Middle frontal gyrus (tissue), 1 donor: Measurements from ENCODE around the gene KIR3DL1.
"Not testable (repeated sequence)": the region's sequence is repeated elsewhere in the genome, so short reads cannot be mapped to it uniquely, and the experiment has no call there.

Experiments
- DNase-seq: peaks from one replicate; pipeline ENCODE4 v3.0.0-alpha.2; 2015; ENCODE audit warnings: low spot score; ENCODE audit errors: extremely low spot score

The KIR3DL1 gene

DNA sequence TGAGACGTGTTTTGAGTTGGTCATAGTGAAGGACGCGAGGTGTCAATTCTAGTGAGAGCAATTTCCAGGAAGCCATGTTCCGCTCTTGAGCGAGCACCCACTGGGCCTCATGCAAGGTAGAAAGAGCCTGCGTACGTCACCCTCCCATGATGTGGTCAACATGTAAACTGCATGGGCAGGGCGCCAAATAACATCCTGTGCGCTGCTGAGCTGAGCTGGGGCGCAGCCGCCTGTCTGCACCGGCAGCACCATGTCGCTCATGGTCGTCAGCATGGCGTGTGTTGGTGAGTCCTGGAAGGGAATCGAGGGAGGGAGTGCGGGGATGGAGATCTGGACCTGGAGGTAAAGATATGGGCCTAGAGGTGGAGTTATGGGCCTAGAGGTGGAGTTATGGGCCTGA, at the start of gene KIR3DL1:
Gene KIR3DL1 (plus strand): TSS at position 218 of the 400 bp plus-strand sequence.
- not testable (repeated sequence) for DNase-seq

DNA sequence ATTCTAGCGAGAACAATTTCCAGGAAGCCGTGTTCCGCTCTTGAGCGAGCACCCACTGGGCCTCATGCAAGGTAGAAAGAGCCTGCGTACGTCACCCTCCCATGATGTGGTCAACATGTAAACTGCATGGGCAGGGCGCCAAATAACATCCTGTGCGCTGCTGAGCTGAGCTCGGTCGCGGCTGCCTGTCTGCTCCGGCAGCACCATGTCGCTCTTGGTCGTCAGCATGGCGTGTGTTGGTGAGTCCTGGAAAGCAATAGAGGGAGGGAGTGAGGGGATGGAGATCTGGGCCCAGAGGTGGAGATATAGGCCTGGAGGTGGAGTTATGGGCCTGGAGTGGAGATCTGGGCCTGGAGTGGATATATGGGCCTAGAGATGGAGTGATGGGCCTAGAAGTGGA, 46.6 kb upstream of the KIR3DL1 start, which contains the start of gene KIR2DL1:
Gene KIR2DL1 (plus strand): TSS at position 148 of the 400 bp plus-strand sequence. CDS start 58 bp downstream, at position 206.
- not testable (repeated sequence) for DNase-seq

DNA sequence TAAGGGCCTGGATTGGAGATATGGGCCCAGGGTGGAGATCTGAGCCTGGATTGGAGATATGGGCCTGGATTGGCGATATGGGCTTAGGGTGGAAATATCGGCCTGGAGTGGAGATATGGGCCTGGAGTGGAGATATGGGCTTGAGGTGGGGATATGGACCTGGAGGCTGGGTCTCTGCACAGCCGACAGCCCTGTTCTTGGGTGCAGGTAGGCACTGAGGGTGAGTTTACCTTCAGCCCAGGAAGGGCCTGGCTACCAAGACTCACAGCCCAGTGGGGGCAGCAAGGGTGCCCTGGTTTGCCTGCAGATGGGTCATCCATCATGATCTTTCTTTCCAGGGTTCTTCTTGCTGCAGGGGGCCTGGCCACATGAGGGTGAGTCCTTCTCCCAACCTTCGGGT, 45.8 kb upstream of the KIR3DL1 start:
- DNase-seq: not testable (repeated sequence)

DNA sequence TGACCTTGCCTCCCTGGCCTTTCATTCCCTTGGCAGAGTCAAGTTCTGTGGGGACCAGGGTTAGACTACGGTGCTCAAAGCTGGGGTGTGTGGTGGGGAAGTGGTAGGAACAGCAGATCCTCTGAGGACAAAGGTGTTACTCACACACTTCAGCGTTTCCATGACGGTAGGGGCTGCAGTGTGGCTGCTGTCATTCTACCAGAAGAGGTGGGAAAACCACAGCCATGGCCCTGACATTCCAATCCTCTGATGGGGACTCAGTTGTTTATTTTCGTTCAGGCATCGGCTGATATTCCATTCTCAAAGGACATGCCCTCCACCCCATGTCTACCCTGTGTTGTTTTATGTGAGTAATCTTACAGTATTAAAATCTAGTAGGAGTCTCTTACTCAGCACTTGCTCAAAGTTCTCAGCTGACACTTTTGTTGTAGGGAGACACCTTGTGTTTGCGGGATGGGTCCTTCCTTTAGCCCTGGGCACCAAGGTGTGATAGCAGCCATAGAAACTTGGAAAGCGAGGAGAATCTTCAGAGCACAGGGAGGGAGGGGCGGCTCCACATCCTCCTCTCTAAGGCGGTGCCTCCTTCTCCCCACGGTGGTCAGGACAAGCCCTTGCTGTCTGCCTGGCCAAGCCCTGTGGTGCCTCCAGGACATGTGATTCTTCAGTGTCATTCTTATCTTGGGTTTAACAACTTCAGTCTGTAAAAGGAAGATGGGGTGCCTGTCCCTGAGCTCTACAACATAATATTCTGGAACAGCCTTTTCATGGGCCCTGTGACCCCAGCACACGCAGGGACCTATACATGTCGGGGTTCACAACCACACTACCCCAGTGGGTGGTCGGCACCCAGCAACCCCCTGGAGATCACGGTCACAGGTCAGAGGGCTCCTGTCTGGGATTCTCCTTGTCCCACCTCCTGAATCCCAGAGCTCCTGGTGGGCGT, 45.0 kb upstream of the KIR3DL1 start:
- DNase-seq: not testable (repeated sequence)

DNA sequence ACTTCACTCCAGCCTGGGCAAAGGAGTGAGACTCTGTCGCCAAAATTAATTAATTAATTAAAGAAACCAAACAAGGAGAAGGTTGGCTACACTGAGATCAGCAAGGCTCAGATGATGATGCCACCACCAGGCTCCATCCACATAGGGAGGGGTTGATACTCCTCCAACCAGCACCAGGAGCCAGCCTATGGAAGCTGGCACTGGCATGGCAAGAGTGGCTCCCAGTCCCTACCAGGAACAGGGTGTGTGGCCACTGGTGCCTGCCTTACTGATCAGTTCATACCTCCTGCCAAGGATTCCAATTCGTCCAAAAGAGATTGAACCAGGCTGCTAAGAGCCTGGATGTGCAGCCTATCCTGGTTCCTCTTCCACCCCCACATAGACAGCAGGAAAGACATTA, 43.6 kb upstream of the KIR3DL1 start:
- DNase-seq: not testable (repeated sequence)

DNA sequence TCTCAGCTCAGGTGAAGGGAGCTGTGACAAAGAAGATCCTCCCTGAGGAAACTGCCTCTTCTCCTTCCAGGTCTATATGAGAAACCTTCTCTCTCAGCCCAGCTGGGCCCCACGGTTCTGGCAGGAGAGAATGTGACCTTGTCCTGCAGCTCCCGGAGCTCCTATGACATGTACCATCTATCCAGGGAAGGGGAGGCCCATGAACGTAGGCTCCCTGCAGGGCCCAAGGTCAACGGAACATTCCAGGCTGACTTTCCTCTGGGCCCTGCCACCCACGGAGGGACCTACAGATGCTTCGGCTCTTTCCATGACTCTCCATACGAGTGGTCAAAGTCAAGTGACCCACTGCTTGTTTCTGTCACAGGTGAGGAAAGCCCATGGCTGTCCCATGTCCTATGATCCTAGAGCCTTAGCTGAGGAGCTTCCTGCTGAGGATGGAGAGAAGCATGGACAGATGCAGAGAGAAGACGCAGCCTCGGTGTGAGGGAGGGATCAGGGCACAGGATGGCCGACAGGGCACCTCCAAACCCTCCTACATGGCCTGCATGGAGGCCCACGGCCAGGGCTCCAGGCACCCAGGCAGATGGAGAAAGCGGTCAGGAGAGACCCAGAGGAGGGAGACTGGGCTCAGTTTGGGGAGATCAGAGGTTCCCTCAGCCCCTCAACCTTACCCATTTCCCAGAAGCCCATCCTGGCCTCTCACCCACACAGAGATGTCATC, 41.0 kb upstream of the KIR3DL1 start:
- not testable (repeated sequence) for DNase-seq

DNA sequence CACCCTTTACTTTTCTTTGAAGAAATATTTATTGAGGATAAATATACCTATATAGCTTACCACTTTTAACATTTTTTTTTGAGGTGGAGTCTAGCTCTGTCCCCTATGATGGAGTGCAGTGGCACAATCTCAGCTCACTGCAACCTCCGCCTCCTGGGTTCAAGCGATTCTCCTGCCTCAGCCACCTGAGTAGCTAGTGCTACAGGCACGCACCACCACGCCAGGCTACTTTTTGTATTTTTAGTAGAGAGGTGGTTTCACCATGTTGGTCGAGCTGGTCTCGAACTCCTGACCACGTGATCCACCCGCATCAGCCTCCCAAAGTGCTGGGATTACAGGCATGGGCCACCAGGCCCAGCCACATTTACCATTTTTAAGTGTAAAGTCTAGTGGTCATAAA, 40.4 kb upstream of the KIR3DL1 start:
- not testable (repeated sequence) for DNase-seq

DNA sequence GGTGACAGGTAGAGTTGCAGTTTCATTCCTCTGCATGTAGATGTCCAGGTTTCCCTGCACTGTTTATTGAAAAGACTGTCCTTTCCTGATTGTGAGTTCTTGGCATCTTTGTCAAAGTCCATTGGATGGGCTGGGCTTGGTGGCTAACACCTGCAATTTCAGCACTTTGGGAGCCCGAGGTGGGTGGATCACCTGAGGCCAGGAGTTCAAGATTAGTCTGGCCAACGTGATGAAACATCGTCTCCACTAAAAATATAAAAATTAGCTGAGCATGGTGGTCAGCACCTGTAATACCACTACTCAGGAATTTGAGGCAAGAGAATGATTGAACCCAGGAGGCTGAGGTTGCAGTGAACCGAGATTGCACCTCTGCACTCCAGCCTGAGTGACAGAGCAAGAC, 38.4 kb upstream of the KIR3DL1 start:
- not testable (repeated sequence) for DNase-seq

DNA sequence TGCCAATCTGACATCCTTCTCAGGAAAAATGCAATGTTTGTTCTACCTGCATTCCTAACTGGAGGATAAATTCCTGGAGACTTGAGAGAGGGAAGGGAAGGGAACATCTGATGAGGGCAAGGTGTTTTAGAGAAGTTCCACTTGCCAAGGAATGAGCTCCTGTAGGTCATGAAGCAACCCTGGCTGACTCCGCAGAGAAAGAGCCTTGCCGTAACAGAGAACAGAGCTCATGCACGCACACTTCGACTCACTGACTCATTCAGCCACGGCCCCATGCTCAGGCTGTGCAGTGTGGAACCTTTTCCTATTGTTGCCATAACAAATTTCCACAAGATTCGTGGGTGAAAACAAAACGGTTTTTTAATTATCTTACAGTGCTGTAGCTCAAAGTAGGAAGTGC, 37.4 kb upstream of the KIR3DL1 start:
- not testable (repeated sequence) for DNase-seq

DNA sequence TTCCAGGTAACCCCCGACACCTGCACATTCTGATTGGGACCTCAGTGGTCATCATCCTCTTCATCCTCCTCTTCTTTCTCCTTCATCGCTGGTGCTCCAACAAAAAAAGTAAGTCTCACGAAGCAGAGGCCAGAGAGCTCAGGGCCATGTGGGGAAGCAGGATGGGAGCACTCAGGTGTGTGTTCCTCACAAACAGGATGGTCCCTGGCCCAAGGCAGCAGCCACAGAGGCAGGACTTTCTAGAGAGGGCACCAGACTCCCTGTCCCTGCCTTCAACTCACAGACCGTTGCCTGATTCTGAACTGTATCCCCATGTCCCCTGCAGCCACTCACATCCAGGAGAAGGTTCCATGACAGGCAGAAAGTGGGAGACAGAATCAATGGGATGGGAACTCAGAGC, 33.4 kb upstream of the KIR3DL1 start:
- DNase-seq: not testable (repeated sequence)

DNA sequence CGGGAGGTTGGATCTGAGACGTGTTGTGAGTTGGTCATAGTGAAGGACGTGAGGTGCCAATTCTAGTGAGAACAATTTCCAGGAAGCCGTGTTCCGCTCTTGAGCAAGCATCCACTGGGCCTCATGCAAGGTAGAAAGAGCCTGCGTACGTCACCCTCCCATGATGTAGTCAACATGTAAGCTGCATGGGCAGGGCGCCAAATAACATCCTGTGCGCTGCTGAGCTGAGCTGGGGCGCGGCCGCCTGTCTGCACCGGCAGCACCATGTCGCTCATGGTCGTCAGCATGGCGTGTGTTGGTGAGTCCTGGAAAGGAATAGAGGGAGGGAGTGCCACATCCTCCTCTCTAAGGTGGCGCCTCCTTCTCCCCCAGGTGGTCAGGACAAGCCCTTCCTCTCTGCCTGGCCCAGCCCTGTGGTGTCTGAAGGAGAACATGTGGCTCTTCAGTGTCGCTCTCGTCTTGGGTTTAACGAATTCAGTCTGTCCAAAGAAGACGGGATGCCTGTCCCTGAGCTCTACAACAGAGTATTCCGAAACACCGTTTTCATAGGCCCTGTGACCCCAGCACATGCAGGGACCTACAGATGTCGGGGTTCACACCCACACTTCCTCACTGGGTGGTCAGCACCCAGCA, 30.1 kb upstream of the KIR3DL1 start:
- DNase-seq: not testable (repeated sequence)

DNA sequence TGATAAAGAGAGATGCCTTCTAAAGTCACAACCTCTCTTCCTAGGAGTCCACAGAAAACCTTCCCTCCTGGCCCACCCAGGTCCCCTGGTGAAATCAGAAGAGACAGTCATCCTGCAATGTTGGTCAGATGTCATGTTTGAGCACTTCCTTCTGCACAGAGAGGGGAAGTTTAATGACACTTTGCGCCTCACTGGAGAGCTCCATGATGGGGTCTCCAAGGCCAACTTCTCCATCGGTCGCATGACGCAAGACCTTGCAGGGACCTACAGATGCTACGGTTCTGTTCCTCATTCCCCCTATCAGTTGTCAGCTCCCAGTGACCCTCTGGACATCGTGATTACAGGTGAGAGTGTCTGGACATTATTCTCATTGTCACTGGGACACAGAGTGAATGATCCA, 28.1 kb upstream of the KIR3DL1 start:
- not testable (repeated sequence) for DNase-seq

DNA sequence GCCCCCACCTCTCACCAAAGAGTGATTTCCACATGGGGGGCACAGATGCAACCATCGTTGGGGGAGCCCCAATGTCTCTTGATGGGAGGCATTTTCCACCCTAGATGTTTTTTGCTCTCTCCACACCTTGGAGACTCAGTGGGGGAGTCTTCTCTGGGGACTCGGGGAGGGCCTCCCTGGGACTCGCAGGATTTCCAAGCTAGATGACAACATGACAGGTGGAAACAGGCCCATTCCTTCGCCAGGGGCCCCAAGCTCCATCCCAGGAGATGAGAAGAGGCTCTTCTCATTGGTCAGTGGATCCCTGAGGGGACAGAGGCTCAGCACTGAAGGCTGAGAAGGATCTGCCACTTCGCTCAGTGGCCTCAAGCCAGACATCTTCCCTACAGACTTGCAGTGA, 25.6 kb upstream of the KIR3DL1 start:
- DNase-seq: no peak

DNA sequence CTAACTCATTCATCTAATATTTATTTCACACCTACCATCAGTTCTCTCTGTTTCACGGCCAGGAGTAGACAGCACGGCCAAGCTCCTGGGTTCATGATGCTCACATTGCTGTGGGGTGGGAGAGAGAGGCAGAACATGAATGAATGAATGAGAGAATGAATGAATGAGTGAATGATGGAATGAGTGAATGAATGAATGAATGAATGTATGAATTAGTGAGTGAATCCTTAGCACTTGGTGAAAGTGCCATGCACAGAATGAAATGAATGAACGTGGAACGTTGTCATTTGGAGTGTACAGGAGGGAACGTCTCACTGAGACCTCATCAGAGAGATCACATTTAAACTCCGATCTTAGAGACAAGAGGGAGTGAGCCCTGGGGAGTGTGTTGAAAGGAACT, 24.8 kb upstream of the KIR3DL1 start:
- DNase-seq: no peak

DNA sequence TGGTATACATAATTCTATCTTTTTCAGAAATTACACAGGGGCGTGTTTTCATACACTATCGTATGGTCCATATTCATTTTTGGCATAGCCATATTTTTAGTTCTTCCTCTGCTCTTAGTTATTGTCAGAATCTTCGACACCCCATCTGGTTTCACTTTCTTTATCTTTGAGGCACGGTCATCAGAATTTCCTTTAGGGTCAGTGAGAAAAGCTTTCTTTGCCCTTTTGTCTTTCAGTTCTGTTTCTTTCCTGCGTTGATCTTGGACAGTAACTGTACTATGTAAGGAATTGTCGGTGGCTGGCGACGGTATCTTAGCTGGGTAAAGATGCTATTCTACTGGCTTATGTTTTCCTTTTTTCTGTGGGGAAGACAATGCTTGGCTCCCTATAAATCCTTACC, 23.5 kb upstream of the KIR3DL1 start:
- DNase-seq: no peak

DNA sequence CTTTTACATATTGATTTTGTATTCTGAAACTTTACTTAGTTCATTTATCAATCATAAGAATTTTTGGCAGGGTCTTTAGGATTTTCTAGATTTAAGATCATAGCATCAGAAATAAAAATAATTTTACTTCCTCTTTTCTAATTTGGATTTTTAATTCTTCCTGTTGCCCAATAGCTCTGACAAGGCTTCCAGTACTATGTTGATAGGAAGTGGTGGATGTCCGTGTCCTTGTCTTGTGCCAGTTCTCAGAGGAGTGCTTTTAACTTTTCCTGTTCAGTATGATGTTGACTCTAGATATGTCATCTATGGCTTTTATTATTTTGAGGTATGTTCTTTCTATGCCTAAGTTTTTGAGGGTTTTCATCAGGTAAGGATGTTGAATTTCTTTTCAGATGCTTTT, 20.5 kb upstream of the KIR3DL1 start:
- no peak for DNase-seq

DNA sequence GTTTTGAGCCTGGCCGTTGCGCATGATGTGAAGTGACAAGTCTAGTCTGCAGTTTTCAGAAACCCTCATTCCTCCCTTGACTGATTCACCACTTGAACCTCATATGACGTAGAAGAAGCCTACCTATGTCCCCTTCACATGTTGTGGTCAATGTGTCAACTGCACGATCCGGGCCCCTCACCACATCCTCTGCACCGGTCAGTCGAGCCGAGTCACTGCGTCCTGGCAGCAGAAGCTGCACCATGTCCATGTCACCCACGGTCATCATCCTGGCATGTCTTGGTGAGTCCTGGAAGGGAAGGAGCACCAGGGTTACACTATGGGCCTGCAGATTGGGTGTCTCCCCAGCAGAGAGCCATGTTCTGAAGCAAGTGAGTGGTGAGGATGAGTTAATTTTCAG, 12.9 kb upstream of the KIR3DL1 start, which contains the start of gene KIR2DL4:
Gene KIR2DL4 (plus strand): TSS at position 201 of the 400 bp plus-strand sequence. CDS start 42 bp downstream, at position 243.
- no peak for DNase-seq

DNA sequence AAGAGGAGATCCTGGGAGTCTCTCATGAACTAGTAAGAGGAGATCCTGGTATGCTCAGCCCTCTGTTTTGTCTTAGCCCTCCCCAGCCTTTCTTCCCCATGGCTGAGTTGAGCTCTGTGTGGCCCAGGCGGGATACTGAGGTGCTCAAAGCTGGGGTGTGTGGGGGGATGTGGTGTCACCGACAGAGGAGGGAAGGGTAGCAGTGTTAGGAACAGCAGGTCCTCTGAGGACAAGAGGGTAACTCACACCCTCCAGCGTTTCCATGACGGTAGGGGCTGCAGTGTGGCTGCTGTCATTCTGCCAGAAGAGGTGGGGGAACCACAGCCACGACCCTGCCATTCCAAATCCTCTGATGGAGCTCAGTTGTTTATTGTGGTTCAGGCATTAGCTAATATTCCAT, 12.2 kb upstream of the KIR3DL1 start:
- DNase-seq: no peak

DNA sequence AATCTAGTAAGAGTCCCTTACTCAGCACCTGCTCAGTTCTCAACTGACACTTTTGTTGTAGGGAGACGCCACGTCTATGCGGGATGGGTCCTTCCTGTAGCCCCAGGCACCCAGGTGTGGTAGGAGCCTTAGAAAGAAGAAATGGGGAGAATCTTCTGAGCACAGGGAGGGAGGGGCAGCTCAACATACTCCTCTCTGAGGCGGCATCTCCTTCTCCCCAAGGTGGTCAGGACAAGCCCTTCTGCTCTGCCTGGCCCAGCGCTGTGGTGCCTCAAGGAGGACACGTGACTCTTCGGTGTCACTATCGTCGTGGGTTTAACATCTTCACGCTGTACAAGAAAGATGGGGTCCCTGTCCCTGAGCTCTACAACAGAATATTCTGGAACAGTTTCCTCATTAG, 11.7 kb upstream of the KIR3DL1 start:
- DNase-seq: no peak

DNA sequence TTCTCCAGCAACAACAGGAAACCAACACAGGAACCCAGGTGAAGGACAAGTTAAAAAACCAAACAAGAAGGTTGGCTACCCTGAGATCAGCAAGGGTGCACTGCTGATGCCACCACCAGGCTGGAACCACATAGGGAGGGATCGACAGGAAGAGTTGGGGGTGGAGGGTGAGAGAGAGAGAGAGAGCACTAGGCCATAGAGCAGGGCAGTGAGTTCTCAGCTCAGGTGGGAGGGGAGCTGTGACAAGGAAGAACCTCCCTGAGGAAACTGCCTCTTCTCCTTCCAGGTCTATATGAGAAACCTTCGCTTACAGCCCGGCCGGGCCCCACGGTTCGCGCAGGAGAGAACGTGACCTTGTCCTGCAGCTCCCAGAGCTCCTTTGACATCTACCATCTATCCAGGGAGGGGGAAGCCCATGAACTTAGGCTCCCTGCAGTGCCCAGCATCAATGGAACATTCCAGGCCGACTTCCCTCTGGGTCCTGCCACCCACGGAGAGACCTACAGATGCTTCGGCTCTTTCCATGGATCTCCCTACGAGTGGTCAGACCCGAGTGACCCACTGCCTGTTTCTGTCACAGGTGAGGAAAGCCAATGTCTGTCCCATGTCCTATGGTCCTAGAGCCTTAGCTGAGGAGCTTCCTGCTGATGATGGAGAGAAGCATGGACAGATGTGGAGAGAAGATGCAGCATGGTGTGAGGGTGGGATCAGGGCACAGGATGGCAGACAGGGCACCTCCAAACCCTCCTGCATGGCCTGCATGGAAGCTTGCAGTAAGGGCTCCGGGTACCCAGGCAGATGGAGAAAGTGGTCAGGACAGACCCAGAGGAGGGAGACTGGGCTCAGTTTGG, 10.4 kb upstream of the KIR3DL1 start:
- DNase-seq: no peak

DNA sequence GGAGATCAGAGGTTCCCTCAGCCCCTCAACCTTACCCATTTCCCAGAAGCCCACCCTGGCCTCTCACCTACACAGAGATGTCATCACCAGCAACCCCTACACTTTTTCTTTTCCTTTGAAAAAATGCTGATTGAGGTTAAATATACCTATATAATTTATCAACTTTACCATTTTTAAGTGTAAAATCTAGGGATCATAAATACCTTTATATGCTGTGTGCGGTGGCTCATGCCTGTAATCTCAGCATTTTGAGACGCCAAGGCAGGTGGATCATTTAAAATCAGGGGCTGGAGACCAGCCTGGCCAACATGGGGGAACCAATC, 9.8 kb upstream of the KIR3DL1 start:
- no peak for DNase-seq
